HG02884 (cell line): Measurements from ENCODE around the gene MED25.

Source experiments
- ATAC-seq: cut with Tn5 transposase; IDR thresholded peaks from one replicate; pipeline ENCODE4 v1.9.1; 2021; ENCODE audit warnings: mild to moderate bottlenecking, moderate library complexity; ENCODE audit not compliant: unreplicated experiment

Gene MED25

GRCh38 chr19:49883094-49883493 lies 65.0 kb downstream of the MED25 start:
- ATAC-seq: no peak

- ATAC-seq: no peak
These were observed 66.0 kb downstream of the MED25 start for GRCh38 chr19:49884109-49884508.

GRCh38 chr19:49884760-49885159 lies 66.7 kb downstream of the MED25 start:
- ATAC-seq: no peak
